Left kidney (tissue), 2 donors: ENCODE results near the gene UCHL5. TPM values are rescaled to one million over a fixed set of nuclear protein-coding genes. Genes with fewer than 3 reads are reported as not detected.
"Not testable (repeated sequence)": the region's sequence is repeated elsewhere in the genome, so short reads cannot be mapped to it uniquely, and the experiment has no call there.

Experiments
- DNase-seq: peaks from one replicate; pipeline ENCODE4 v3.0.0-alpha.2; 2013
- polyA plus RNA-seq: library from polyadenylated mRNA; unstranded; fragments of 120-200 nt; gene quantifications from one replicate; pipeline ENCODE4 v1.2.1, GENCODE V29; 2013; ENCODE audit not compliant: insufficient read length

Gene UCHL5
- polyA plus RNA-seq, 1 donor = 56.9 TPM

DNA sequence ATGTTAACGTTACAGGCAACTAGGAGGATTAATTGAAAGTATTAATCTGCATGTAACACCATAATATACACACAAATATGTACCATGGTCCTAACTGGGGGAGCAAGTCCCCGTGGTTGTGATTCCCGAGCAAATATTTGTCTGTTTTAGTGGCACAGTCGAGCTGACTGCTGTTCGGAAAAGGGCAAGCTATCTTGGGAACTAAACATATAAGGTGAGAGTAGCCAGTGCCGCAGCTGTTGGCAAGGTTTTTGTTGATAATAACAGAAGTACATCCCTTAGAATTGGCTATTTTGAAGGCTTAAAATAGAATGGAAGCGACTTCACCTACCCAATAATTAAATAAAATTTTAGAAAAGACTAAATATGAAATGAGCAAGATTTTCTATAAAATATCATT is 45.5 kb downstream of the UCHL5 start:
- no peak for DNase-seq

DNA sequence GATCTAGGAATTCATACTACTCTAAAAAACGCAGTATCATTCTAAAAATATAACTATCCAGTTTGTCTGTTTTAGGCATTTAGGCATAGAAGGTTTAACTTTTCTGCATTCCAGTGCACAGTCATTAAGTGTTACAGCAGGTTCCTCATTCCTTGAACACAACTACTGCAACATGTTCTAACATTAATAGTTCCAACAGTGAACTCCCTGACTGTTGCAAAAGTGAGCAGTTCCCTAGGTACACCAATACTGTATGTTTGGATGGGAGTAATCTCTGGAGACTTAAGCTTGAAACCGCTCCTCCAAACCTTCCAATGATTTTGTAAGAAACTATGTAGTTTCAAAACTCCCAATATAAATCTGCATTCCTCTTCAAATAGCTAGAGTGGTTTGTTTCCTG is 46.2 kb downstream of the UCHL5 start:
- DNase-seq = peak; percentile 0

DNA sequence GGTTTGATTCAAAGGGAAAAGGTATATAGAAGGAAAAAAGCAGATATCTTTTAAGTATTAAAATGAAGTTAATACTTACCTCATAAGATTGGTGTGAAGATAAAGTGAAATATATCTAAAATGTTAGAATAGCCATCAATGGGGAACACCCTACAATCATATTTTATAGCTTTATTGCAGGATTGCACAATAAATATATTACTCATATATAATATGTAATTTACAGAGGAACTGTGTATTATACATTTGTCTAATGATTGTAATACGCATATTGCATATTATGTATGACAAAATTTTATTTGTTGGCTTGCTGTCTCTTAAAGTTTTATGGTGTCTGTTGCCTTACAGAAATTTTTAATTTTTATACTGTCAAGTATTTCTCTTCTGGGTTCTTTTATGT is 47.8 kb downstream of the UCHL5 start:
- no peak for DNase-seq

DNA sequence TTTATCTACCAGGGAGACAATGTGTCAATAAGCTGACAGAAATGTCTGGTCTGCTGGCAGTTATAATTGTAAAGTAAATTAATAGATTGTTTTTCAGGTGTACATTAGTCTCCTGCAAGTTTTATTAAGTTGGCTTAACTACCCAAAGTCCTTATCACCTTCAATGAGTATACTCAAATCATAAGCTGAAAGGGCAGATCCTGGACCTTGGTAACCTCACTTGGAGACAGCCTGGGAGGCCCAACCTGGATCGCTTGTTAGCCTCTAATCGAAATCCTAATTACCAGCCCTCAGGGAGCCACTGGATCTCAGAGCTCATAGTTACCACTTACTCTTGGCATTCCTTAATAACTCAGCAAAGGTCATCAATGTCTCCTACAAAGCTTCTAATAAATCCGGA is 49.7 kb downstream of the UCHL5 start:
- no peak for DNase-seq

DNA sequence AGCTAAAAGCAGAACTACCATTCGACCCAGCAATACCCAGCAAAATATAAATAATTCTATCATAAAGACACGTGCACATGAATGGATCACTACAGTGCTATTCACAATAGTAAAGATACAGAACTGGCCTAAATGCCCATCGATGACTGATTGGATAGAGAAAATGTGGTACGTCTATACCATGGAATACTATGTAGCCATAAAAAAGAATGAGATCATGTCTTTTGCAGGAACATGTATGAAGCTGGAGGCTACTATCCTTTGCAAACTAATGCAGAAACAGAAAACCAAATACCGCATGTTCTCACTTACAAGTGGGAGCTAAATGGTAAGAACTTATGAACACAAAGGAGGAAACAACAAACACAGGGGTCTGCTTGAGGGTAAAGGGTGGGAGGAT is 53.4 kb downstream of the UCHL5 start:
- DNase-seq = no peak

DNA sequence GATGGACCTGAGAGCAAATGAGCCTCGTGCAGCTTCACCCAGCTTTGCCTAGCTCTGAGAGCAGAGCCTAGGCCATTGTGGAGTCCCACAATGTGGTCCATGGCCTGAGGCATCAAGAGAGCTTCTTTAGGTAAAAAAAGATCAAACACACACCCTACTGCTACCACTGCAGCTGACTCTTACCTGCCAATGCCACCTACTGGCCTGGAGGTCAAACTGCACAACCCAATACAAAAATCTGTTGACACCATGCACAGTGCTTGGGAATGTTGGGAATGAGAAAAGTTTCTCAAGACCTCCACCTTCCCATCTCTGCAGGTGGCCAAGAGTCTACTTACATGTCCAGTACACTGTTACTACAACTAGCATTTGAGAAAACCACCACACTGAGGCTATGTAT is 60.6 kb downstream of the UCHL5 start:
- DNase-seq = no peak

DNA sequence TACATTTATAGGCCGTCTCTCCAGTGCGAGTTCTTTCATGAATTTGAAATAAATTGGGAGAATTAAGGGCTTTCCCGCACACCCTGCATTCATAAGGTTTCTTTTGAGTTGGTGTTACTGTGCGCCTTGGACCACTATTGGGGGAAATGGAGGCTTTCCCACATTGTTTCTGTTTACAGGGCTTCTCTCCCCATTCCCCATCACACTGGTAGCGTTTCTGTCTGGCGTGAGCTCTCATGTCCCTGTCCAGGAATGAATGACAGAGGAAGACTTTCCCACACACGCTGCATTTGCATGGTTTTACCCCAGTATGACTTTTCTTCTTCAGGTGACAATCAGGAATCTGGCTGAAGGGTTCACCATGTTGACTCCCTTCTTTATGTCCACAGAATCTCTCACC is 65.0 kb downstream of the UCHL5 start:
- no peak for DNase-seq

DNA sequence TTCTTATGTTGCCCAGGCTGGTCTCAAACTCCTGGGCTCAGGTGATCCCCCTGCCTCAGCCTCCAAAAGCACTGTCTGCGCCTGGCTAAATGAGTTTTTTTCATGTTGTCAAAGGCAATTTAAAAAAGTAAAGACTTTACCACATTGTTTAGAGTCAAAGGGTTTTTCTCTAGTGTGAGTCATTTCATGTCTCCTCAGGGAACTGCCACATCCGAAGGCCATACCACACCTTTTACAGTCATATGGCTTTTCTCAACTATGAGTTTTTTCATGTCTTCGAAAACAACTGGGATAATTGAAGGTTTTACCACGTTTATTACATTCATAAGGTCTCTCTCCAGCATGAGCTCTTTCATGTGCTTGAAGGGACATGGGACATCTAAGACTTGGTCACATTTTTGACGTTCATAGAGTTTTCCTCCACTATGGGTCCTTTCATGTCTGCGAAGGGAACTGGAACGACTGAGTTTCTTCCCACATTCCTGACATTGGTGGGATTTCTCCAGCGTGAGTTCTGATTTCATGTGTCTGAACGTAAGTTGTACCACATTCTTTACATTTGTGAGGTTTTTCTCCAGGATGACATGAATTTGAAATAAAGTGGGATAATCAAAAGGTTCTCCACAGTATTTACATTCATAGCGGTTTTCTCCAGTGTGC is 65.6 kb downstream of the UCHL5 start:
- no peak for DNase-seq

DNA sequence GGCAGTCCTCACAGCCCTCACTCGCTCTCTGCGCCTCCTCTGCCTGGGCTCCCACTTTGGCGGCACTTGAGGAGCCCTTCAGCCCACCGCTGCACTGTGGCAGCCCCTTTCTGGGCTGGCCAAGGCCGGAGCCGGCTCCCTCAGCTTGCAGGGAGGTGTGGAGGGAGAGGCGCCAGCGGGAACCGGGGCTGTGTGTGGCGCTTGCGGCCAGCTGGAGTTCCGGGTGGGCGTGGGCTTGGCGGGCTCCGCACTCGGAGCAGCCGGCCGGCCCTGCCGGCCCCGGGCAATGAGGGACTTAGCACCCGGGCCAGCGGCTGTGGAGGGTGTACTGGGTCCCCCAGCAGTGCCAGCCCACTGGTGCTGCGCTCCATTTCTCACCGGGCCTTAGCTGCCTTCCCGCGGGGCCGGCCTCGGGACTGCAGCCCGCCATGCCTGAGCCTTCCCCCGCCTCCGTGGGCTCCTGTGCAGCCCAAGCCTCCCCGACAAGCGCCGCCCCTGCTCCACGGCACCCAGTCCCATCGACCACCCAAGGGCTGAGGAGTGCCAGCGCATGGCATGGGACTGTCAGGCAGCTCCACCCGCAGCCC is 72.3 kb downstream of the UCHL5 start:
- not testable (repeated sequence) for DNase-seq

DNA sequence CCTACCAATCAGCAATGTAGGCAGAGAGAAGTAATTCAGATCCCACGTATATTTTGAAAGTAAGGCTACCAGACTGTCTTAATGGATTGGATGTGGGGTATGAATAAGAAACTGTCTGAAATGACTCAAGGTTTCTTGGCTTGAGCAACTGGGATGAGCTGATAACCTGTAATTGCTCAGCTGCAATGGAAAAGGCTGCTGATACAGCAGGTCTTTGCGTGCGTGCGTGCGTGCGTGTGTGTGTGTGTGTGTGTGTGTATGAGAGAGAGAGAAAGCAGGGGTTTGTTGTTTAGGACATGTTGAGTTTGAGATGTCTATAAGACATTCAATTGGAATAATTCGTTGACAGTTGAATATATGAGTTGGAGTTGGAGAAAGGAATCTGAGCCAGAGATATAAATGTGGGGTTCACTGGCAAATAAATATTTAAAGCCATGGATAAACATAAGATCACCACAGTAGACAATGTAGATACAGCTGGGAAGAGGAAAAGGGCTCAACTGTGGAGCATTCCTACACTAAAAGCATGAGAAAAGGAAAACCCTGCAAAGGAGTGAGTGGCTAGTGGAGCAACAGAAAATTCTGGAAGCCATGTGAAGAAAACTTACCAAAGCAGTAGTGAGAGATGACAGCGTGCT is 72.9 kb downstream of the UCHL5 start:
- no peak for DNase-seq

DNA sequence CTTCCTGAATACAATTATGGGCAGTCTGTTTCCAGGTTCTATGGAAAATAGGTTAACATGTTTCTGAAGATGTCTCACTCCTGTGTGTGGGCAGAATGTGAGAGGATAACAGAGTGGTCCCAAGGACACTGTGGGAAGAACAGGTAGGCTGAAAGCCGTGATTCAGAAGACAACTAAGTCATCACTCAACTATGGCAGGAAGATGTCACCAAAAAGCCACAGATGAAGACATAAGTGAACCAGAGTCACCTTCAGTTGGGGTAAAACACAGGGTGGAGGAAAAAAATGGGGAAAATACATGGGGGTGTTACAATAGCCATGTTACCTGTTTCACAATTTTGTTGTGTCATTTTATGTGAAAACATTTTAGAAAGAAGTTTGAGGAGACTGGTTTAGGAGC is 75.1 kb downstream of the UCHL5 start:
- no peak for DNase-seq

DNA sequence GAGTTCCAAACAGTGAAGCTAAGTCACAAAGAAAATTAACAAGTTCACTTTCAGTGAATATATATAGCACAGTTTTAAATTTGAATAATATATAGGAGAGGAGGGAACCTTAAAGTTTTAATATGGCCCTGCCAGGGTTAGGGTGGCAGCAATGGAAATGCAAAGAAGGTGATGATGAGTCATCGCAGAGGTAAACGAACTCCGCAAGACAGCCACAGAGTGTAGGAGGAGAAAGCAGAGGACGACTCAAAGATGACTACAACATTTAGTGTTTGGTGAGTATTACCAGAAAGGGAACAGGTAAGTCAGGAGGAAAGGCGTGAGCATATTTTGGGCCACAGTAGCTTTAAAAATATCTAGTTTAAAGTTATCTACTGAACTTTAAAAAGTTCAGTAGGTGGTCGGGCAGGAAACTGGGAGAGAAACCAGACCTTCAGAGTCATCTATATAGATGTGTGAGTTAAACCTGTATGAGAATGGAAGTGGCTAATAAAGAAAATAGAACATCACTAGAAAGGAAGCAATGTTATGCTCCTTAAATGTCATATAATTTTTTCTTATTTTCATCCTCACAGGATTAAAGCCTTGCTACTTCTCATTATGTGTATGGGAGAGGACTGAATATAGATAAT is 75.7 kb downstream of the UCHL5 start:
- no peak for DNase-seq

DNA sequence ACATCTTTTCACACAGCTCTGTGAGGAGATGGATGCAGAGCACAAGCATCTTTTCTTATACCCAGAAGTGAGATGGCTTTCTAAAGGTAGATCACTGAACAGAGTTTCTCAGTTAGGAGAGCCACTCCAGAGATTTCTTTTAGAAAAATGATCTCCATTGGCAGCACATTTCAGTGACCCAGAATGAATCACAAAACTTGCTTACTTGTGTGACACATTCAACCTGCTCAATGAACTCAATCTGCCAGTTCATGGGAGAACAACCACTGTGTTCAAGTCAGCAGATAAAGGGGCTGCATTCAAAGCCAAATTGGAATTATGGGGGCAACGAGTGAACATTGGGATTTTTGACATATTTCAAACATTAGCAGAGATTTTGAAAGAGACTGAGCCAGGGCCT is 78.3 kb downstream of the UCHL5 start:
- DNase-seq = no peak

DNA sequence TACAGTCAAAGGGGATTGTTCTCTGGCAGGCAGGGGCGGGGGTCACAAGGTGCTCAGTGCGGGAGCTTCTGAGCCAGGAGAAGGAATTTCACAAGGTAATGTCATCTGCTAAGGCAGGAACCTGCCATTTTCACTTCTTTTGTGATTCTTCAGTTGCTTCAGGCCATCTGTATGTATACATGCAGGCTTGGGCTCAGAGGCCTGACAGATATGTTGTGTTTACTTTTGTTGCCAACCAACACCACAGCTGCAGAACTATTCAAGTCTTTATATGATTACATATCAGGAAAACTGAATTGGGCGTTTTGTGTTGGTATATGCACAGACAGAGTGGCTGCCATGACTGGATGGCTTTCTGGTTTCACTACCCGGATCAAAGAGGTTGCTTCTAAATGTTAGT is 78.8 kb downstream of the UCHL5 start:
- not testable (repeated sequence) for DNase-seq

DNA sequence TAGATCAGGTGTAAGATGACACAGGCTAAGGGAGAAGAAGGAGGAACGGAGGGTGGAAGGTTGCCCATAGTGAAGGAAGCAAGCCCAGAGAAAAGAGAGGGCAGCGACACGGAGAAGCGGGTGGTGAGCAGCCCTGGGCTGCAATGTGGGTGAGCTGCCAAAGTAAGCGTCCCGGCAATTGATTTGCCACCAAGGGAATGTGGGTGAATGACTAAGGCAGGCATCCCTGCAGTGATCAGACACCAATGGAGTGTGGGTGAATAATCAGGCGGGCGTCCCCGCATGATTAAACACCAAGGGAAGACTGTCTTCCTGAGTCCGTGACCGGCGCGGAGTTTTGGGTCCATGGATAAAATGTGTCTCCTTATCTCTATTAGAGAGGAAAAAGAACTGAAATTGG is 79.6 kb downstream of the UCHL5 start:
- DNase-seq = no peak

DNA sequence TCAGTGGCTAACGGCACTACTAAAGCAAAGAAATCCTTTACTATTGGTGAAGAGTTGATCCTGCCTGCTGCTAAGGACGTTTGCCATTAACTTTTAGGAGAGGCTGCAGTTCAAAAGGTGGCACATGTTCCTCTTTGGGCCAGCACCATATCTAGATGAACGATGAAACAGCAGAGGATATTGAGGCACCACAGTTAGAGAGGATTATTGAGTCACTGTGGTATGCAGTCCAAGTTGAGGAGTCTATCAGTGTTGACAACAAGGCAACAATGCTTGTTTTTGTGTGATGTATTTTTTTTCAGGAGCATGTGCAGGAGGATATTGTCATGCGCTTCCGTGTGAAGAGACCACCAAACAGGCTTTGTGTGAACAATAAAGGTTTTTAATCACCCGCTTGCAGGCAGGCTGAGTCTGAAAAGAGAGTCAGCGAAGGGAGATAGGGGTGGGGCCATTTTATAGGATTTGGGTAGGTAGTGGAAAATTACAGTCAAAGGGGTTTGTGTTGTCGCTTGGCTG is 80.9 kb downstream of the UCHL5 start:
- no peak for DNase-seq

DNA sequence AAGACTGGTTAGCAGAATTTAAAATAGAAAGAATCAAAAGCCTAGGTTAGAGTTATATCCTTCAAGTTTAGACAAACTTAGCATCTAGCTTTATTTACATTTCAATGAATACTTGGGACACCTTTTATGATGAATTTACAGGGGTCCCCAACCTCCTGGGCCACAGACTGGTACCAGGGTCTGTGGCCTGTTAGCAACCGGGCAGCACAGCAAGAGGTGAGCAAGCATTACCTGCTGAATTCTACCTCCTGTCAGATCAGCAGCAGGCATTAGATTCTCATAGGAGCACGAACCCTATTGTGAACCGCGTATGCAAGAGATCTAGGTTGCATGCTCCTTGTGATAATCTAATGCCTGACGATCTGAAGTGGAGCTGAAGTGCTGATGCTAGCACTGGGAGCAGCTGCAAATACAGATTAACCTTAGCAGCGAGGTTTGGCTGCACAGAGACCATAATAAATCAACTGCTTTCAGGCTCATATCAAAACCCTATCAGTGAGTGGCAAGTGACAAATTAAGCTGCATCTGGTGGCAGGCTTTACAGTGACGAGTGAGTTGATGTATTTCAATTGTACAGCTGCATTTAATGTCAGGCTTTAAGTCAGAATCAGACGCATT is 82.0 kb downstream of the UCHL5 start:
- no peak for DNase-seq

DNA sequence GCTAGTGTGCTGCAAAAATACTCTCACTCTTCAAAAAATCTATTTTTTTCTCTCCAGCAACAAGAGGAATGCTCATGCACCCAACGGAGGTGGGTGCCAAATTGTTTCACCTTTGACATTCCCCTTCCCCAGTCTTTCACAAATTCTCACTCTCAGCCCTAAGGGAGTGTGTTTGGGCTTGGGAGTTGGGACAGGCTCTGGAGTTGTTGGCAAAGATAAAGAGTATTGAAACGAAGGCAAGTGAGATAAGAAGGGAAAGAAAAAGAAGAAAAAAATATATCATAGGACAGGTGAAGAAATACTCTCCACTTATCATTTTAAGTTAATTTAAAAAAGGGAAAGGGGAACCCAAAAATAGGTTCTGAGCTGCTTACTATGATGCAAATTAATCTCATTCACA is 82.6 kb downstream of the UCHL5 start:
- no peak for DNase-seq

DNA sequence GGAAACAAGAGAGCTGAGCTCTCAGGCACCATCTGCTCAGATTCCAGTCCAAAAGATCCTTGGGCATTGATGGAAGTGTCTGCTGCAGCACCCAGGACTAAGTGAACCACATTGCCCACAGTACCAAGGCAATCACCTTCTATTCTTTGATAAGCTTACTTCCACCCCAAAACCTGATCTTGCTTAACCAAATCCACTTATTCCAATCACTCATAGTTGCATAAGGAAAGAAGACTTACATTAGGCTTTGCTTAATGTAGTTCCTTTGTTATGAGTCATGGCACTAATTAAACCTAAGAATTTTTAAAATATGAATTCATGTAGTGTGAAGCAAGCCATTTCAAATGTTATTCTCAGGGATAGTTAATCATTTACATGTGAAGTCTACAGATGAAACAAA is 84.5 kb downstream of the UCHL5 start:
- no peak for DNase-seq

DNA sequence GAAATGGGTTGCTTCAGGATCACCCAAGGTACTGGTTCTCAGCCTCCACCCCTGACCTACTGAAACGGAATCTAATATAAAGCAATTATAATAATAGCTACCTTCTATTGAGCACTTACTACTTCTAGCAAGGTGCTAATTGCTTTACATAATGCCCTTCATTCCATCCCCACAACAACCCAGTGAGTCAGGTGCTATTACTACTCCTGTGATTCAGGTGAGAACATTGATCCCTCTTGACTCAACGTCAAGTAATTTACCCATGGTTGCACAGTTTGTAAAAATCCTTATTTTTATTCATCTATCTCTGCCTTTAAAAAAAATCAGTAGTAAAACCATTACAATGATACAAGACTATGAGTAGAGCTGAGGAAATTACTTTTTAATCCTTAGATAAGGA is 85.2 kb downstream of the UCHL5 start:
- no peak for DNase-seq

DNA sequence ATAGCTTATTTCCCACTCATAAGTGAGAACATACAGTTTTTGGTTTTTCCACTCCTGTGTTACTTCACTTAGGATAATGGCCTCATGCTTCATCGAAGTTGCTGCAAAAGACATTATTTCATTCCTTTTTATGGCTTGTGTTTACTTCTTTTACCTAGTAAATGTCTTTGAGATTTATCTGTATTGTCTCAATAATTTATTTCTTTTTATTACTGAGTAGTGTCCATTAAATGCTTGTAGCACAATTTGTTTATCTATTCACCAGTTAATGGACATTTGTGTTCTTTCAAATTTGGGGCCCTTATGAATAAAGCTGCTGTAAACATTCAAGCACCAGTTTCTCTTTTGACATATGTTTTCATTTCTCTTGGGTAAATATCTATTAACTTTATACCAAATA is 86.0 kb downstream of the UCHL5 start:
- DNase-seq = no peak

DNA sequence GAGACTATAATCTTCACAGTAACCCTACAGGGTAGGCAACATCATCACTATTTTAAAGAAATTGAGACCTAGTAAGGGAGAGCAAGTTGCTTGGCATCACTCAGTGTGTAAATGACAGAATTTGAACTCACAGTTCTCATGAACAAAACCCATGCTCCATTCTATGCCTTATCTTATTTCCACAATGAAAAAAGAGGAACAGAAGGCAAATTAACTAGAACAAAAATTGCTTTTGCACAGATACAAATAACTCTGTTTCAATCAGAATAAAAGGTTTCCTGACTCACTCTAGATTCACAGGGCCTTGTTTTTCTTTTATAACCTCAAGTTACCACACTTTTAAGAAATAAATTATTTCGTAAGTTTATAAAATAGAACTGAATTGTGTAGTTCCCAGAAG is 90.1 kb downstream of the UCHL5 start:
- no peak for DNase-seq

DNA sequence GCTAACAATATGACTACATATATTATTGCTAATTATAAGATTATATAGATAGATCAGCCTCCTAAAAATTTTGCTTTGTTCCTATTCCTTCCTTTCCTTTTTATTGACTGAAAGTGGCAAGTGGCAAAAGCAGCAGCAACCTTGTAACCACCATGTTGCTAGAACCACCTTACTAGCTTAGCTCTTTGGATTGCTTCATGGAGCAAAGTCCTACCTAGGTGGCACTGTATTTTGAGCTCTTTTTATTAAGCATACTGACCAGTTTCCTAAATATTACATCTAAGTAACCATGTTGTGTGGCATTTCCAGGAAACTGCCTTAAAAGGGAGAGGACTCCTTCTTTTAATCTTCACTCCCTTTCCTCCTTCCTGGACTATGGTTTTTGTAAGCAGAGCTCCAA is 90.8 kb downstream of the UCHL5 start:
- no peak for DNase-seq
